Liver (tissue), 2 donors: ENCODE data around the gene P4HB.

ENCODE experiments used
- CTCF ChIP-seq: fragments of 150-350 bp; IDR thresholded peaks from 2 replicates; pipeline ENCODE4 v1.5.1; 2017; ENCODE audit warnings: improper control_type of control experiment, low read depth, low read length; ENCODE audit not compliant: missing input control
- TF ChIP-seq, protein P1 (sequence below): IDR thresholded peaks from 2 replicates; pipeline ENCODE4 v1.6.1; 2016; ENCODE audit warnings: antibody characterized with exemption
- donor health status: healthy.

DNA sequence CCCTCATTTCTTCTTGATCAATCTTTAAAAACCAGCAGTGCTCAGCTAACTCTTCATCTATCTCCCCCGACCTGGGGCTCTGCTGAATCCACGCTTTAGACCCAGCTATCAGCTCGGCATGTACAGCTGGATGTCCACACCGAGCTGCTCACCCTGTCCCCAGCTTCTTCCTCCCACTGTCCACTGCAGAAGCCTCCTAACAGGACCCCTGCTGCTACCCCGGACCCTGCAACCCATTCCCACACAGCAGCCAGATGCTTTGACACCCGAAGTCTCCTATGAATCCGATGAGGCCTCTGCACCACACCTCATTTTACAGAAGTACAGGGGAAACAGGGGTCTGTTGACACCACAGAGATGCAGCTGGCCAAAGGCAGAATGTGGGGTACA is 42.6 kb downstream of the P4HB start:
- no peak for TF ChIP-seq CTCF
- TF ChIP-seq, protein P1, sequence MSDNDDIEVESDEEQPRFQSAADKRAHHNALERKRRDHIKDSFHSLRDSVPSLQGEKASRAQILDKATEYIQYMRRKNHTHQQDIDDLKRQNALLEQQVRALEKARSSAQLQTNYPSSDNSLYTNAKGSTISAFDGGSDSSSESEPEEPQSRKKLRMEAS: no peak
